PC-3 (cell line): ENCODE data around the gene PBX3. TPM values are rescaled to one million over a fixed set of nuclear protein-coding genes. Genes with fewer than 3 reads are reported as not detected.
"Not testable (repeated sequence)": the region's sequence is repeated elsewhere in the genome, so short reads cannot be mapped to it uniquely, and the experiment has no call there.

Experiments used
- ATAC-seq: fragments of 200-7000 bp; cut with Tn5 transposase; 2 replicates; pipeline ENCODE4 v1.9.1; 2020; ENCODE audit warnings: mild to moderate bottlenecking, moderate library complexity
- BruUV-seq: library from RNA; stranded (reverse); fragments of 400-500 nt; replicated peaks from 2 replicates; lab custom pipeline; 2021; lab: Mats Ljungman, UMichigan
- CTCF ChIA-PET: fragments of 300-600 bp; sonication (Branson Sonifier 250); formaldehyde crosslinking; loops from one replicate; lab custom pipeline; 2022; ENCODE audit warnings: antibody characterized with exemption; lab: Charles Lee
- POLR2A ChIA-PET: fragments of 300-600 bp; sonication (Branson Sonifier 250); formaldehyde crosslinking; loops from one replicate; lab custom pipeline; 2022; ENCODE audit warnings: antibody characterized with exemption; ENCODE audit not compliant: unreplicated experiment; lab: Charles Lee
- DNase-seq: peaks from one replicate; pipeline ENCODE4 v3.0.0-alpha.2; 2015
- H2AFZ ChIP-seq: fragments of 300-600 bp; sonication (generic); 2 replicates; pipeline ENCODE4 v1.6.0; 2016; ENCODE audit warnings: antibody characterized with exemption, low read length
- H3F3A ChIP-seq: fragments of 300-600 bp; sonication (generic); one replicate; pipeline ENCODE4 v1.6.0; 2017; ENCODE audit warnings: antibody characterized with exemption, low read length, control low read depth, mild to moderate bottlenecking; ENCODE audit not compliant: unreplicated experiment
- H3K27ac ChIP-seq: fragments of 300-600 bp; sonication (generic); 2 replicates; pipeline ENCODE4 v1.5.1; 2016; ENCODE audit warnings: mild to moderate bottlenecking, low read length
- H3K27me3 ChIP-seq: fragments of 300-600 bp; sonication (generic); 2 replicates; pipeline ENCODE4 v1.6.1; 2016; ENCODE audit warnings: low read length, mixed read lengths
- H3K36me3 ChIP-seq: fragments of 300-600 bp; sonication (generic); 2 replicates; pipeline ENCODE4 v1.6.1; 2016; ENCODE audit warnings: low read depth, mixed run types, low read length, mixed read lengths
- H3K4me1 ChIP-seq: fragments of 300-600 bp; sonication (generic); 2 replicates; pipeline ENCODE4 v1.5.1; 2016; ENCODE audit warnings: low read length; ENCODE audit not compliant: insufficient read depth
- H3K4me2 ChIP-seq: fragments of 300-600 bp; sonication (generic); 2 replicates; pipeline ENCODE4 v1.6.0; 2016; ENCODE audit warnings: low read length
- H3K4me3 ChIP-seq: fragments of 300-600 bp; sonication (generic); 2 replicates; pipeline ENCODE4 v1.5.1; 2016; ENCODE audit warnings: mild to moderate bottlenecking, low read length, mixed read lengths
- H3K79me2 ChIP-seq: fragments of 300-600 bp; sonication (generic); 2 replicates; pipeline ENCODE4 v1.6.1; 2017; ENCODE audit warnings: low read length, mixed read lengths
- H3K9ac ChIP-seq: fragments of 300-600 bp; sonication (generic); 2 replicates; pipeline ENCODE4 v1.6.0; 2016; ENCODE audit warnings: mild to moderate bottlenecking, low read length
- H3K9me2 ChIP-seq: fragments of 300-600 bp; sonication (generic); replicated peaks from 2 replicates; pipeline ENCODE4 v1.6.1; 2016; ENCODE audit warnings: mixed run types, low read length, mixed read lengths
- H3K9me3 ChIP-seq: fragments of 300-600 bp; sonication (generic); 2 replicates; pipeline ENCODE4 v1.6.1; 2016; ENCODE audit warnings: low read length, mixed read lengths
- H4K20me1 ChIP-seq: fragments of 300-600 bp; sonication (generic); 2 replicates; pipeline ENCODE4 v1.6.1; 2016; ENCODE audit warnings: low read length, mixed read lengths
- EZH2 ChIP-seq: fragments of 300-600 bp; sonication (generic); IDR thresholded peaks from one replicate; pipeline ENCODE4 v1.6.1; 2017; ENCODE audit warnings: antibody characterized with exemption, mild to moderate bottlenecking, low read length; ENCODE audit not compliant: unreplicated experiment
- EZH2phosphoT487 ChIP-seq: fragments of 300-600 bp; sonication (generic); IDR thresholded peaks from 2 replicates; pipeline ENCODE4 v1.6.1; 2018; ENCODE audit warnings: mild to moderate bottlenecking, antibody characterized with exemption, low read length, borderline replicate concordance
- intact Hi-C: fragments of 100-400 bp; cut with micrococcal nuclease; formaldehyde crosslinking; loops from 2 replicates; pipeline ENCODE4 v1.9.0; 2023
- total RNA-seq: library from RNA; depleted of rRNA; stranded (reverse); fragments of >200 nt; gene quantifications from 2 replicates; pipeline ENCODE4 v1.2.3, GENCODE V29; 2014
- TF ChIP-seq, protein P1 (sequence below): fragments of 300-600 bp; sonication (generic); conservative IDR thresholded peaks from 2 replicates; pipeline ENCODE4 v1.5.1; 2017; ENCODE audit warnings: antibody characterized with exemption, low read depth, mild to moderate bottlenecking, low read length

PBX3 gene
- total RNA-seq, 1 experiment from 2014 or later: 35.5 TPM

DNA sequence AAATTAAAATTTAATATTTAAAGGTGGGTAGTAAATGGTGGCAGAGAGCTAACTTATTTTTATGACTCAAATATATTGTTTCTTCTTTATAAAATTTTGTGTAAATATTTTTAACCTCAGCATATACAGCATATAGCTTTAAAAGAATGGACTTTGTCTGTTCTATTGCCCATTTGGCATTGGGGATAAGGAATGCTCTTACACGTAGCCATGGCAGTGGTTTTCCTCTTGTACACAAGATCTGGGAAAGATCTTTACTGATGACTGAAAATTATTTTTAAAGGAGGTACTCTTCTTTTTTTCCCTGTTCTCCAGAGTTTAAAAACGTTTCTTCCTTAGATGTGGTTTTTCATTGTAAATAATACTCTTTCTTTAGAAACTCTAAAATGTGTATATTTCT lies 75.0 kb downstream of the PBX3 start:
- ChIA-PET CTCF (interaction anchor here (0.5 kb wide), 1 partner anchor 480 kb away, joined by 3 read pairs; no protein-coding TSS in a partner anchor), POLR2A (no interaction called here)
- Histone ChIP-seq H3K27ac (no peak overlapping the region), H2AFZ (no peak overlapping the region), H3F3A (no peaks in the 10 kb centered on the region), H3K4me3 (no peak overlapping the region), H3K9ac (no peak overlapping the region), H3K9me2 (no peaks in the 10 kb centered on the region), H4K20me1 (no peaks in the 10 kb centered on the region), H3K36me3 (no peaks in the 10 kb centered on the region), H3K9me3 (no peaks in the 10 kb centered on the region), H3K4me2 (no peak overlapping the region), H3K79me2 (no peaks in the 10 kb centered on the region), H3K27me3 (no peaks in the 10 kb centered on the region), H3K4me1 (no peaks in the 10 kb centered on the region)
- no peak for TF ChIP-seq EZH2
- TF ChIP-seq, protein P1, sequence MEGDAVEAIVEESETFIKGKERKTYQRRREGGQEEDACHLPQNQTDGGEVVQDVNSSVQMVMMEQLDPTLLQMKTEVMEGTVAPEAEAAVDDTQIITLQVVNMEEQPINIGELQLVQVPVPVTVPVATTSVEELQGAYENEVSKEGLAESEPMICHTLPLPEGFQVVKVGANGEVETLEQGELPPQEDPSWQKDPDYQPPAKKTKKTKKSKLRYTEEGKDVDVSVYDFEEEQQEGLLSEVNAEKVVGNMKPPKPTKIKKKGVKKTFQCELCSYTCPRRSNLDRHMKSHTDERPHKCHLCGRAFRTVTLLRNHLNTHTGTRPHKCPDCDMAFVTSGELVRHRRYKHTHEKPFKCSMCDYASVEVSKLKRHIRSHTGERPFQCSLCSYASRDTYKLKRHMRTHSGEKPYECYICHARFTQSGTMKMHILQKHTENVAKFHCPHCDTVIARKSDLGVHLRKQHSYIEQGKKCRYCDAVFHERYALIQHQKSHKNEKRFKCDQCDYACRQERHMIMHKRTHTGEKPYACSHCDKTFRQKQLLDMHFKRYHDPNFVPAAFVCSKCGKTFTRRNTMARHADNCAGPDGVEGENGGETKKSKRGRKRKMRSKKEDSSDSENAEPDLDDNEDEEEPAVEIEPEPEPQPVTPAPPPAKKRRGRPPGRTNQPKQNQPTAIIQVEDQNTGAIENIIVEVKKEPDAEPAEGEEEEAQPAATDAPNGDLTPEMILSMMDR: no peak
- BruUV-seq: no TSS peak
- DNase-seq (no peak), ATAC-seq (no peak)
- intact Hi-C loops: no loop called here

DNA sequence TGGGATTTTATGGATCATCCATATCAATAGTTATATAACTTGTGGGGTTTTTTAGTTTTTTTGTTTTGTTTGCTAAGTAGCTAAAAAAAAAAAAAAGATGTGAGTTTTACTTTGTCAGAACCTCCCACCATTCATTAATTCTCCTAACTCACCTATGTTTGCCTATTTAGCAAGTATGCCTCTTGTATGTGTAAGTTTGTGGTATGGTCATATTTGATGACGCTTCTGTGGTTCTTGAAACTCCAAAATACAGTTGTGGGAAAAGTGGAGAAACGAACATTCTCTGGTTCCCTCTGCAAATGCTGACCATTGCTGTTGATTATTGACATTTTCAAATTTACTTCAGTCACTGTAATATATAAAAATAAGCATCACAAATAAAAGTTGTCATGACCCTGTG lies 75.7 kb downstream of the PBX3 start:
- Histone ChIP-seq H3K36me3 (no peaks in the 10 kb centered on the region), H3K27me3 (no peaks in the 10 kb centered on the region), H4K20me1 (no peaks in the 10 kb centered on the region), H3K9ac (no peak overlapping the region), H3K79me2 (no peaks in the 10 kb centered on the region), H3K9me2 (no peaks in the 10 kb centered on the region), H2AFZ (no peak overlapping the region), H3K4me2 (no peak overlapping the region), H3K27ac (no peak overlapping the region), H3F3A (no peaks in the 10 kb centered on the region), H3K4me1 (no peaks in the 10 kb centered on the region), H3K9me3 (no peaks in the 10 kb centered on the region), H3K4me3 (no peak overlapping the region)
- ChIA-PET CTCF (no interaction called here), POLR2A (no interaction called here)
- TF ChIP-seq, protein P1: no peak
- no peak for TF ChIP-seq EZH2phosphoT487
- no peak for TF ChIP-seq EZH2
- no peak for DNase-seq
- BruUV-seq: no TSS peak
- no peak for ATAC-seq
- intact Hi-C loops: no loop called here

DNA sequence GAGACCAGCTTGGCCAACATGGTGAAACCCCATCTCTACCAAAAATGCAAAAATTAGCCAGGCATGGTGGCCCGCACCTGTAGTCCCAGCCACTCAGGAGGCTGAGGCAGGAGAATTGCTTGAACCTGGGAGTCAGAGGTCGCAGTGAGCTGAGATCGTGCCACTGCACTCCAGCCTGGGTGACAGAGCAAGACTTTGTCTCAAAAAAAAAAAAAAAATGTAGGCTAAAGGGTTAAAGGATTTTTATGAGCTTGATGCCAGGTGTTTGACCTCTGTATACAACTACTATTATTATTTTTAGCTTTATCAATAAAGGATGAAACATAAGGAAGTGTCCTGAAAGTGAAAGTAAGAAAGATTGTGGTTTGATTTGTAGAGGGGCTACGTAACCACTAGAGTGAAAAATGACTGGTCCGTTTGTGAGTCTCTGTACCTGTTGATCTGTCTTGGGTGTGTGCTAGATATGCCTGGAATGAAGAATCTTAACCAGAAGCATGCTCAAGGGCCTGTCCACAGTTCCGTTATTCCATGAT lies 76.8 kb downstream of the PBX3 start:
- H3K36me3 ChIP-seq, H3K4me2 ChIP-seq, H3K27ac ChIP-seq, H3K4me1 ChIP-seq, H3K9ac ChIP-seq, H3K9me3 ChIP-seq, H3F3A ChIP-seq, H3K4me3 ChIP-seq, CTCF ChIA-PET, H3K9me2 ChIP-seq, BruUV-seq, H4K20me1 ChIP-seq, POLR2A ChIA-PET, H3K79me2 ChIP-seq, H3K27me3 ChIP-seq, DNase-seq, H2AFZ ChIP-seq, intact Hi-C loops, ATAC-seq: not testable (repeated sequence)
